Measurements from ENCODE around the gene RNF133.
"Not testable (repeated sequence)": the region's sequence is repeated elsewhere in the genome, so short reads cannot be mapped to it uniquely, and the experiment has no call there.

The RNF133 gene

GRCh38 chr7:122686360-122686878, 12.5 kb downstream of the RNF133 start:
- no peak for TF ChIP-seq CTCF (IDR thresholded peaks at IDR 0.05; ENCODE audit: low read depth, low read length)

GRCh38 chr7:122684504-122684903, 14.4 kb downstream of the RNF133 start:
- H3K4me1 ChIP-seq = no peaks in the 10 kb centered on the region
- no peak for TF ChIP-seq CTCF (IDR thresholded peaks at IDR 0.05; ENCODE audit: low read depth, low read length)

More at GRCh38 chr7:122686360-122686878, 12.5 kb downstream of the RNF133 start:
- DNase-seq = no peak
- H3K4me3 ChIP-seq (ENCODE audit: low read depth, low read length) = no peak overlapping the region
- no peaks in the 10 kb centered on the region for H3K9me3 ChIP-seq
- no peaks in the 10 kb centered on the region for H3K4me1 ChIP-seq
- H3K27me3 ChIP-seq = peaks cover 2% of the 10 kb centered on the region
- no peaks in the 10 kb centered on the region for H3K36me3 ChIP-seq

GRCh38 chr7:122682815-122683550, 15.9 kb downstream of the RNF133 start:
- Histone ChIP-seq H3K4me1 (no peaks in the 10 kb centered on the region), H3K4me3 (ENCODE audit: low read depth, low read length) (no peak overlapping the region), H3K9me3 (no peaks in the 10 kb centered on the region), H3K36me3 (no peaks in the 10 kb centered on the region), H3K27me3 (peaks cover 2% of the 10 kb centered on the region)
- no peak for TF ChIP-seq CTCF (IDR thresholded peaks at IDR 0.05; ENCODE audit: low read depth, low read length)
- no peak for DNase-seq

More at GRCh38 chr7:122684504-122684903, 14.4 kb downstream of the RNF133 start:
- no peak for DNase-seq
- H3K4me3 ChIP-seq (ENCODE audit: low read depth, low read length) = no peak overlapping the region
- H3K36me3 ChIP-seq = no peaks in the 10 kb centered on the region
- H3K9me3 ChIP-seq = no peaks in the 10 kb centered on the region
- peaks cover 2% of the 10 kb centered on the region for H3K27me3 ChIP-seq

GRCh38 chr7:122681186-122681585, 17.7 kb downstream of the RNF133 start:
- H3K36me3 ChIP-seq; H3K4me3 ChIP-seq (ENCODE audit: low read depth, low read length); H3K4me1 ChIP-seq; DNase-seq; H3K27me3 ChIP-seq; H3K9me3 ChIP-seq: not testable (repeated sequence)

- Histone ChIP-seq H3K27me3 (no peaks in the 10 kb centered on the region), H3K36me3 (no peaks in the 10 kb centered on the region), H3K4me3 (ENCODE audit: low read depth, low read length) (no peak overlapping the region), H3K4me1 (no peaks in the 10 kb centered on the region), H3K9me3 (no peaks in the 10 kb centered on the region)
- no peak for DNase-seq
- no peak for TF ChIP-seq CTCF (IDR thresholded peaks at IDR 0.05; ENCODE audit: low read depth, low read length)
Measured at GRCh38 chr7:122679813-122680212, 19.1 kb downstream of the RNF133 start.

GRCh38 chr7:122679269-122679709, 19.6 kb downstream of the RNF133 start:
- not testable (repeated sequence) for H3K4me3 ChIP-seq (ENCODE audit: low read depth, low read length); H3K27me3 ChIP-seq; DNase-seq; H3K4me1 ChIP-seq; H3K36me3 ChIP-seq; H3K9me3 ChIP-seq

GRCh38 chr7:122677149-122677548, 21.8 kb downstream of the RNF133 start:
- no peak for DNase-seq
- no peaks in the 10 kb centered on the region for H3K27me3 ChIP-seq
- no peak for TF ChIP-seq CTCF (IDR thresholded peaks at IDR 0.05; ENCODE audit: low read depth, low read length)
- H3K4me1 ChIP-seq = no peaks in the 10 kb centered on the region
- H3K9me3 ChIP-seq = no peaks in the 10 kb centered on the region
- no peak overlapping the region for H3K4me3 ChIP-seq (ENCODE audit: low read depth, low read length)
- no peaks in the 10 kb centered on the region for H3K36me3 ChIP-seq

All from BE2C (cell line).